NCI-H1048 (cell line): ENCODE measurements around the gene KRT7.
"Not testable (repeated sequence)": the region's sequence is repeated elsewhere in the genome, so short reads cannot be mapped to it uniquely, and the experiment has no call there.

ENCODE experiments used
- DNase-seq: peaks from one replicate; lab custom pipeline; 2025; lab: John Stamatoyannopoulos, UW

KRT7 gene

DNA sequence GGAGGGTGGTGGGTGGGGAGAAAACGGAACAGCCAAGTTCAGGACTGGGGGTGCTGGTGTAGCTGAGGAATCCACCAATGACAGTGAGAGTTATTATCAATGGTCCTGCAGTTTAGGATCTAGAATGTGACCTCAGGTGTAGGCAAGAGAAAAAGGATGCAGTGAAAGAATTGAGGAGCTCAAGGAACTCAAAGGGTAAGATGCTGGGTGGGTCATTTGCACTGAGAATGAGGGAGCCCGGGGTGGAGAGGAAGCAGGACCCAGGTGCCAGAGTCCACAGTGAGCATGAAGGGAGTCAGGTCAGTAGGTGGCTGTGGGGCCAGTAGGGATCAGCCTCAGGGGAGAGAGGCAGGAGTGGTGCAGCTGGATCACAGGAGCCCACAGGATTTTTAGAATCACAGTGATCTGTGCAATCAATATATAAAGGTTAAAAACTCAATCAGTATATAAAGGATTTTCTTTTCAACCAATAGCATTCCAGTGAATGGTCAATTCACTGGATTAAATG is 3.2 kb upstream of the KRT7 start:
- DNase-seq = no peak

DNA sequence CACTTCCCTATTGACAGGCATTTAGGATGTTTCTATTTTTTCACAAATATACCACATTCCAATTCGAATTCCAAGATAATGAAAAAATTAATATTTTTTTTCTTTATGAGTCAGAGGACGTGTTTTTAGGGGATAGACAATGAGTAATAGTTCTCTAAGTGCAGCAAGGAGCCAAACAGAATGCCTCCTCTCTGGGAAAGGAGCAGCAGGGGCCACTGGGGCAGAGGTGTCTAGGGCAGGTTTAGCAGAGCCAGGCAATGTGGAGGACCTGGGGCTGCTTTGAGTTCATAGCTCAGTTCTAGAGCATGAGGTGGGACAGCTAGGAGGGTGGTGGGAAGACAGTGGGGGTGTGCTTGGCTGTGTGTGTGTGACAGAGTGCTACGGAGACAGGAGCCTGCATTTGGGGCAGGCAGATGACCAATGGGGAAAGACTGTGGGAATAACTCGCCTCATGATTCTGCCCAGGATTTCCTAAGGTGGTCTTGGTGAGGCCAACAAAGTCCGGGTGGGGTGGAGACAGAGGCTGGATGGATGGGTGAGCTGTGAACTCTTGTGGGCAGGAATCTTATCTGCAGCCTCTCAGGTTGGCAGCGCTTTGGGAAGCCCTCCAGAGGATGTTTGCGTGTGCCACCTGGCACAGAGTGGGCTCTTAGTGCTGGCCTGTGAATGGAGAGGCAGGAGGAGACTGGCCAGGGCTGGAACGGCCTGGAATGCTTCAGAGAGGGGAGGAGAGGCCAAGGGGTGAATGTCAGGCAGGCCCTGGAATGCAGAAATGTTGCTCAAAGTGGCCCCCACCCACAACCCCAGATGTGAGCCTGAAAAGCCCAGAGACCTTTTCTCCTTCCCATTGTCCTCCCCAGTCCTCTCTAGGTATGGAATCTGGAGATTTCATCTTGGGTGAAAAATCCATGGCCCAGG is 2.4 kb upstream of the KRT7 start:
- no peak for DNase-seq

- peak; percentile 66 for DNase-seq
Measured at GRCh38 chr12:52231305-52232202, 1.5 kb upstream of the KRT7 start.

DNA sequence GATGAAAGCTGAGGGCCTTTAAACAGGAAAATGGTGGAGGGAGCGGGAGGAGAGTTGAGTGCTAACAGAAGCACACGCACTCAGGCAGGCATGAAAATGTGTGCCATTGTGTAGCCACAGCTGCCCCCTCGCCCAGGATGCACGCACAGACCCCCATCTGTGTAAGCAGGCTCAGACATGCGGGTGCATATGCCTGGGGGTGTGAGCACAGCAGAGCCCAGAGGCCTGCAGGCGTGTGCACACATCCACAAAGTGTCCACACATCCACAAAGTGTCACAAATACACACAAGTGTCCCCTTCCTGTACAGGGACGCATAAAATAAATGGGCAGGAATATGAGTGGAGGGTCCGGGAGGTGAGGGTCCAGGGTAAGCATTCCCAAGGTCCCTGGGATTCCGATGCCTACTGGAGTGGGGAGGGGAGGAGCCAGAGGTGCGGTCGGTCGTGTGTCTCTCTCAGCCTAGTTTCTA is 805 bp upstream of the KRT7 start:
- no peak for DNase-seq

GRCh38 chr12:52233462-52234207 is 592 bp downstream of the KRT7 start:
- no peak for DNase-seq

DNA sequence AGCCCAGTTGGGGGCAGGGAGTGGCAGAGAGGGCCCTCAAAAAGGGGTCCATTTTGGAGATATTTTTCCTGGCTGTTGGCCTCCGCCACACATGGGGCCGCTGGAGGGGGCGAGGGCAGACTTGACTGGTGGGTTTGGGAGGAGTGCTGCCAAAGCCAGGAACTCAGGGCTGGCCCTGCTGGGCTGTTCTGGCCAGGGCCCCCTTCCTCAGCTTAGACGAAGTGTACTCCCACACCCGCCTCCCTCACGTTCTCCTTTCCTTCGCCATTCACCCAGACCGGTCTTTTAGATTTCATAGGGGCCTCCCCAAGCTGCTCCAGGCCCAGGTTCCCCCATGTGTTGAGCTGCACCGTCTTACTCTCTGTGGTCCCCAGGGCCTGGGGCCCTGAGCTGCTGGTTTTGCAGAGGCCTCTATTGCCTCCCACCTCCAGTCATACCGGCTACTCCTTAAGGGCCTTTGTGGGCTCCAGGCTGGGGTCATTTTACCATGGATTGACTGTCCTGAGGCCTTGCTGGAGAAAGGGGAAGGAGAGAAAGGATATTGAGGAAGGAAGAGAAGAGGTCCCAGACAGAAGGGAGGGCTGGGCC is 1.3 kb downstream of the KRT7 start:
- DNase-seq = no peak

GRCh38 chr12:52235001-52235764 is 2.1 kb downstream of the KRT7 start:
- no peak for DNase-seq

DNA sequence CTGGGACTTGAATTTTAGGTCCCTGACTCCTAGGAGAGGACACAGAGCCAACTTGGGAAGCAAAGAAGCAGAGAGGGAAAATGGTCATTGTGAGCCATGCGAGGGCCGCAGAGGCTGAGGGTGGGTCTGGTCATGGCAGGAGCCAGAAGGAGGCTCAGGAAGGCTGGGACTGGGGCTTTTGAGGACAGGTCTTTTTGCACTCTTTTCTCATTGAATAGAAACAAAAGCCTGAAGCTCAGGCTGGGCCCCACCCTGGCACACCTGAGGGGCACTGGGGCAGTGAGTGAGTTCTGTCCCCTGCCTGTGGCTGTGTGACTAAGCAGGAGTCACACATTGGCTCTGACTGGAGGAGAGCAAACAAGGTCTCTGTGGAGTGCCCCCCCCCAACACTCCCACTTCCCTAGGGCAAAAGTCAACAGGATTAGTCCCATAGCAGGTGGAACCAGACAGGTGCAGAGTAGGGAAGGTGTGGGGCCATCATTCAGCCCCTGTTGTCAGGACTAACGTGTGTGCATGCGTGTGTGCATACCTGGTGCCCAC is 2.8 kb downstream of the KRT7 start:
- no peak for DNase-seq

DNA sequence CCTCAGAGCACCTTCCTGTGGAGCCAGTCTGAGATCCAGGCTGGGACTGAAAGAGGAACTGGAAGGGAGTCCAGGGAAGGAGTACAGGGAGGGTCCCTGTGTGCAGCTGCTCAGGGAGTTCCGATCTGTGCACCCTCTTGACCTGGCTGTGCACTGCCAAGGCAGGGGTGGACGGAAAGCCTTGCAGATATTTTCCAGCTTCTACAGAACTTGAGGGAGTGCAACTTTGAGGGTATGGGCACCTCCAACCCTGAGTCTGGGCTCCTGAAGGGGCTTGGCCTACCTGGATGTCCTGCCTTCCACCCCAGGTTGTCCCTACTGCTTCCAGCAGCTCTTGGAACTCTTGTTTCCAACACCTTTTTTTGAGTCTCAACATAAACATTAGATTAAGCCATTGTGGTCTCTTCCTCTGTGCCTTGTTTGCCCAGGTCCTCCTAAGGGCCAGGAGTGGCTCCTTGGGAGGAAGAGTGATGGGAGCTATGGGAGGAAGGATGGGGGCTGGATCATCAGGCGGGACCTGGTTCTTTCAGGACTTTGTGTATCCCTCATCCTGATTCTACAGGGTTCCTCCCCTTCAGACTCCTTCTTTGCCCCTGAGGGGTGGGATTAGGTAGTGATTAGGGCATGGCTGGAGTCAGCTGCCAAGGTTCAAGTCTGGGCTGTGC is 3.5 kb downstream of the KRT7 start:
- DNase-seq = no peak

DNA sequence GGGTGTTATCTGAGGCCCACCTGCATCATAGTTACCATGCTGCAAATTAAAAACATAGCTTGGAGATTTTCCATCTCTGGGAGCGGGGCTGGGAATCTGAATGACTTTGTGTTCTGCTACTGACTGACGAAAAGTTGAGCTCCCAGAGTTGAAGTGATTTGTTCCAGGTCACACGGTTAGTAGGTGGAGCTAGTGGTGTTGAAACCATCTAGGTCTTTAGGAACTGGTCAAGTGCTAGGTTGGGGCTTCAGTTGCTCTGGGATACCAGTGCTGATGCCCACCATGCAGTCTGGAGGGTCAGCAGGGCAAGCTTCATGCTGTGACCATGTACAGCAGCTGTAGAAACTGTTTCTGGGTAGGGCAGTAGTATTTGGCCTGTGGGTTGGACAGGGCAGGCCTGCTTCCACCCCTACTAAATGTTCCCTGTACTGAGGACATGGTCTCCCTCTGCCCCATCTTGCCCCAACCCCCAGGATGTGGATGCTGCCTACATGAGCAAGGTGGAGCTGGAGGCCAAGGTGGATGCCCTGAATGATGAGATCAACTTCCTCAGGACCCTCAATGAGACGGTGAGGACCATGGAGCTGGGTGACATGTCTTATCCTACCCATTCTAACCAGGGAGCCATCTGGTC is 5.3 kb downstream of the KRT7 start:
- DNase-seq = no peak

GRCh38 chr12:52238916-52239646 is 6.0 kb downstream of the KRT7 start:
- DNase-seq = no peak

GRCh38 chr12:52239767-52240166 is 6.7 kb downstream of the KRT7 start:
- DNase-seq = no peak

GRCh38 chr12:52240247-52240646 is 7.2 kb downstream of the KRT7 start:
- not testable (repeated sequence) for DNase-seq

- no peak for DNase-seq
Measured at GRCh38 chr12:52241205-52241842, 8.3 kb downstream of the KRT7 start.

DNA sequence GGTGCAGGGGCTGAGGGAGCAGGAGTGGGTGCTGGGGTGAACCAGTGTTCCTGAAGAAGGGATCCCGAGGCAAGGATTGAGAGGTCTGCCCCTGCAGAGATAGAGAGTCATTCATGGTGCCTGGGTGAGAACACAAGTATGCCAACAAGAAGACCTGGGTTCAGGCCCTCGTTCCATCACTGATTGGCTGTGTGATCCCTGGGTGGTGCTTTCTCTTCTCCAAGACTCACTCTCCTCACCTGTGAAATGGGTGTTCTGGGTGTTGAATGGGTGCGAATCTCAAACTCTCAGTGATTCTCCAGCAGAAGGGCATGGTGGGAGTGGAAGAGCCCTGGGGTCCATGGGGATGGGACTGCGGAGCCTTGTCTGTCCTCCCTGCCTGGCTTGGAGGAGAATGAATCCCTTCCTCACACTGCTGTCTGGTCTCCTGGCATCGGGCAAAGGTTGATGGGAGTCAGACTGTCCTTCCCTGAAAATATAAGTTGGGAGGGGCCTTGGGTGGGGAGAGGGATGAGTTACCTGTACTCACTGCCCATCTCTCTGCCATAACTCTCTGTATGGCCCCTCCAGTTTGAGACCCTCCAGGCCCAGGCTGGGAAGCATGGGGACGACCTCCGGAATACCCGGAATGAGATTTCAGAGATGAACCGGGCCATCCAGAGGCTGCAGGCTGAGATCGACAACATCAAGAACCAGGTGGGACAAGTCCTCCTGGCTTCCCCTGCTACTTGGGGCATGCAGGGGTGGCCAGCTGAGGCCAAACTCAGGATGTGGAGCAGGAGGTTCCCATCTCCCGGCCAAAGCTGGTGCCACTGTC is 9.6 kb downstream of the KRT7 start:
- no peak for DNase-seq

DNA sequence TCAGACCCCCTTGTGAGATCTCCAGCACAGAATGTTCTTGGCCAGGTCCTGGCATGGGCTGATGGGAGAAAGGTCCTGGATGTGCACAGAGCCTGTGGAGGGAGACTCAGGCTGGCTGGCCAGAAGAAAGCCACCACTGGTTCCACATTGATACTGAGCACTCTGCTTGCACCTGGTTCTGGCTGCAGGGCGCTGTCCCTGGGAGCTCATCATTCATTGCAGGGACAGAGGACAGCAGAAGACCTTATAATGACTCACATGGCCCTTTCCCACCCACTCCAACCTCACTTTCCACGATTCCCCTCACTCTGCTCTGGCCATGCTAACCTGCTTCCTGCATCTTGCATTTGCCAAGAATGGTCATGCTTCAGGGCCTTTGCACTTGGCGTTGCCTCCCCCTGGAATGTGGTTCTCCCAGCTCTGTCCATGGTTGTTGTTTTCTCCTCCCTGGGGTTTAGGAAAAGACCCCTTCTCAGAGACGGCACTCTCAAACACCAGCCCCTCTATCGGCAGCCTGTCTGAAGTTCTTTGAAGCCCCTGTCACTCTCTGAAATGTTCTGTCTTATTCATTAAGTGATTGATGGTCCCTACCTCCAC is 10.3 kb downstream of the KRT7 start:
- no peak for DNase-seq
